Suppressor macrophage (primary cell): Measurements from ENCODE around the gene EFHC1.
"Not testable (repeated sequence)": the region's sequence is repeated elsewhere in the genome, so short reads cannot be mapped to it uniquely, and the experiment has no call there.

Source experiments
- DNase-seq, 4 experiments: peaks; one replicate each; pipeline ENCODE4 v3.0.0-alpha.2; 2020 to 2022

EFHC1 gene

DNA sequence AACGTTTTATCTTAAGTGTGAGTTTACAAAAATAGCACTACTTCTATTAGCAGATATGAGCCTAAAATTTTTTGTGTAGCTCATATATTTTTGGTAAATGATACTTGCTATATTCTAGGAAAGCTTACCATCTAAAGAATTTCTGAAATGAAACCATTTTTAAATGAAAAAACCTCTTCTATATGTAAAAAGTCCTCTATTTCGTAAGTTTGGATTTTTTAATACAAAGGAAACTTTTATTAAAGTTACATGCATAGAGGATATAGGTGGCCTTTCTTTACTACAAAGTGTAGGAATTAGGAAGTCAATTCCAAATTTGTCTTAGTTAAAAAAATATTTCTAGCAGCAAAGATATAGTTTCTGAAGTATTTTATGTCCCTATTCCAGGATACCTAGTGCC lies 18.8 kb downstream of the EFHC1 start:
- DNase-seq = no peak

DNA sequence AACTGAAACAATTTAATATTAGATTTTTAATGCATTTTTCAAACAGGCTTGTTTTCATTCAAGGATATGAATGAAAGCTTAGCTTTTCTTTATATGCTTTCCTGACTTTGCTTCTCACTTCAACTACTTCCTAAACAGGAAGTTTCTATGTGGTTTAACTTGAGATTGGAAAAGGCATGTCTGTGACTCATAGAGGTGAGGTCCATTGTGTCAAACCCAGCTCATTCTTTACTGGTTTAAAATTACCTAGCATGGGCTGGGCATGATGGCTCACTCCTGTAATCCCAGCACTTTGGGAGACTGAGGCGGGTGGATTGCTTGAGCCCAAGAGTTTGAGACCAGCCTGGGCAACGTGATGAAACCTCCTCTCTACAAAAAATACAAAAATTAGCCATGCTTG lies 34.4 kb downstream of the EFHC1 start:
- DNase-seq = peak in 1 of 4 experiments; percentile 17

DNA sequence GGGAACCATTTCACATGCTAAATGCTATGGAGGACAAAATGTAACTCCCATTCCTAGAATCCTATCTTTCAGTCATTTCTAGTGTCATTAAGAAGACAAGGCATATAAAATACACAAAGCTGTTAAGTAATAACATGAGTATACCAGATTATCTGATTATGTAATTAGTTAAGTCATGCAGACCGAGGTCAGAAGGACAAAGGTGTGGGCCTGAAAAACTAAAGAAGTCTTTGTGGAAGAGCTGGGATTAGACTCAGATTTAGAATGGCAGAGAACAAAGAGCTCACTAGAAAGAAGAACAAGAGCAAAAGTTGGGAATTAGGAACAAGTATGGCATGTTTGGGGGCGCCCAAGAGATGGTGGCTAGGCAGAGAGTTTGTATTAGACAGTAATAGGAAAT lies 37.0 kb downstream of the EFHC1 start:
- no peak for DNase-seq

DNA sequence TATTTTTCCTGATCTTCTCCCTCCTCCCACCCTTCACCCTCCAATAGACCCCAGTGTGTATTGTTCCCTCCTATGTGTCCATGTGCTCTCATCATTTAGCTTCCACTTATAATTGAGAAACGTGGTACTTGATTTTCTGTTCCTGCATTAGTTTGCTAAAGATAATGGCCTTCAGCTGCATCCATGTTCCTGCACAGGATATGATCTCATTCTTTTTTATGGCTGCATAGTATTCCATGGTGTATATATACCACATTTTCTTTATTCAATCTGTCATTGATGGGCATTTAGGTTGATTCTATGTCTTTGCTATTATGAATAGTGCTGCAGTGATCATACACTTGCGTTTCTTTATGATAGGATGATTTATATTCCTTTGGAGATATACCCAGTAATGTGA lies 41.1 kb downstream of the EFHC1 start:
- DNase-seq = not testable (repeated sequence)

DNA sequence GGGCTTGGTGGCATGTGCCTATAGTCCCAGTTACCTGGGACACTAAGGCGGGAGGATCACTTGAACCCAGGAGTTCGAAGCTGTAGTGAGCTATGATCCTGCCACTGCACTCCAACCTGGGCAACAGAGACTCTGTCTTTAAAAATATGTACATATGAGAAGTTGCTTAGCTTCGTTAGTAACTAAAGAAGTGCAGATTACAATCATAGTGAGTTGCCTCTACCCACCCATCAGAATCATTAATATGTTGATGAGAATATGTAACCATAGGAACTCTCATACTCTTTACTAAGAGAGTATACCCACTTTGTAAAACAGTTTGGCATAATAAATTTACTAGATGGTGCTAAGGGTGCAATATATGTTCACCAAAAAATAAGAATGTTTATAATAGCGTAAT lies 54.0 kb downstream of the EFHC1 start:
- DNase-seq = no peak

DNA sequence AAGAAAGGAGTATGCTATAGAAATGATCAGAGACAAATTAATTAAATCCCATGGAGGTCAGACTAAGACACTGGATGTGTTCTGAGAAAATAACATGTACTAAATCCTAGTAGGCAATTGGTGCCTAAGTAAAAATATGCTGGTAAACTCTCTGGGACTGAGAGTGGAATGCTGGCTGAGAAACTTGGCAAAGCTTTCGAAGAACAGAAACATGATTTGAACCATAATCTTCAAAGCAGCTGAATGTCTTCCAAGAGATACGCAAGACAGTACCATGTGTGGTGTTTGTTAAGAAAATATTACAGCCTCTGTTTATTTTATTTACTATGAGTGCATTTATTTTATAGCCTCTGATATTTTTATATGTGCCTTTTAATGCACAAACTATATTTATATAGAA lies 55.2 kb downstream of the EFHC1 start:
- no peak for DNase-seq

DNA sequence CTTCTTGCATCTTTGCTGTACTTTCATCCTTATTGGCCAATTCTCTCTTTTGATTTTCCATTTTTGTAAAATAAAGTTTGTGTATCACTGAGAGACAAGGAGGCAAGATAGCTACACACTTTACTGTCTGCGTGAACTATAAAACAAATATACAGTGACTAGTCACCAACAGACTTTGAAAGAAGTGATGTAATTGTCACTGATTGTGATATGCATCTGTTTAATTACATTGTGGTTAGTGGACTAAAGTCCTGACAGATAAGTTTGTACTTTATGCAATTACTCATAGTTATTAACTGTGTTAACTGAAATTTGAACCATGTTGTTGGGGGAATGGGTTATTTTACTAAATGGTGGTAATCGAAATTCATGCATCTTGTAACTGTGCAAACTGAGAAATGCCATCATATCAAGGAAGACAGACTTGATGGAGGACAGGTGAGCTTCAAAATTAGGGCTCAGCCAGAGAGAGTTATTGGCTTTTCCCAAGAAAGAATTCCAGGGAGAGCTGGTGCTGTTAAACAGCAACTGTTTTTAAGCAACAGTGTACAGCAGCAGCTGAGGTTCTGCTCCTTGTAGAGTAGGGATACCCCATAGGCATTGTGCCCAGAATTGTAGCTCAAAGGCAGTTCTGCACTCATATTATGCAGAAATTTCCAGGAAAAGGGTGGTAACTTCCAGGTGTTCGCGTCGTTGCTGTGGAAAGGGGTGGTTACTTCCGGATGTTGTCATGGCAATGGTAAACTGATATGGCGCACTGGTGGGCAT lies 62.9 kb downstream of the EFHC1 start:
- no peak for DNase-seq

DNA sequence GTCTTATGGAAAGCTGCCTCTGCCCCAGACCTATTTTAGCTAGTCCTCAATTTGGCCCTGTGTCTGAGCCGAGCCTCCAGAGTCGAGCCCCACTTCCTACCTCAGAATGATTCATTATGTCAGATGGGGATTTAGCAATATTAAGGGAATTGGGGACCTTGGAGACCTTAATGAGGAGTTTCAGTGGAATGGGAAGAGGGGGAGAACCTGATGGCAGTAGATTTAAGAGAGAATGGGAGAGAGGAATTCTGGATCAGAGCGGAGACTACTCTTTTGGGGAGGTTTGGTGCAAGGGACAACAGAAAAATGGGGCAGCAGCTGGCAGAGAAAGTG lies 63.5 kb downstream of the EFHC1 start:
- DNase-seq = no peak

DNA sequence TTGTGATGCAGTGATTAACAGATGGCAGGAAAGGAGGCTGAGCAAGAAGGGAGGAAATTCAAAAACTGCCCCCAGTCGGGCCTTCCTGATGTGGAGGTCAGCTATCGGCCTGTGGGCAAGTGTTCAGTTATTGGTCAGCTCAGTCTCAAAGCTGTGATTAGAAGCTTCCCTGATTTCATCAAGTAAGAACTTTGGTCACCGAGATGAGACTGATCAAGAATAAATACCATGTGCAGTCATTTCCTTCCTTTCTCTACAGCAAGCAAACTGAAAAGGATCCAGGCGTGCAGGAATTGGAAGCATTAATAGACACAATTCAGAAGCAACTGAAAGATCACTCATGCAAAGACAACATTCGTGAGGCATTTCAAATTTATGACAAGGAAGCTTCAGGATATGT lies 69.7 kb downstream of the EFHC1 start:
- DNase-seq = peak in 1 of 4 experiments; percentile 14

DNA sequence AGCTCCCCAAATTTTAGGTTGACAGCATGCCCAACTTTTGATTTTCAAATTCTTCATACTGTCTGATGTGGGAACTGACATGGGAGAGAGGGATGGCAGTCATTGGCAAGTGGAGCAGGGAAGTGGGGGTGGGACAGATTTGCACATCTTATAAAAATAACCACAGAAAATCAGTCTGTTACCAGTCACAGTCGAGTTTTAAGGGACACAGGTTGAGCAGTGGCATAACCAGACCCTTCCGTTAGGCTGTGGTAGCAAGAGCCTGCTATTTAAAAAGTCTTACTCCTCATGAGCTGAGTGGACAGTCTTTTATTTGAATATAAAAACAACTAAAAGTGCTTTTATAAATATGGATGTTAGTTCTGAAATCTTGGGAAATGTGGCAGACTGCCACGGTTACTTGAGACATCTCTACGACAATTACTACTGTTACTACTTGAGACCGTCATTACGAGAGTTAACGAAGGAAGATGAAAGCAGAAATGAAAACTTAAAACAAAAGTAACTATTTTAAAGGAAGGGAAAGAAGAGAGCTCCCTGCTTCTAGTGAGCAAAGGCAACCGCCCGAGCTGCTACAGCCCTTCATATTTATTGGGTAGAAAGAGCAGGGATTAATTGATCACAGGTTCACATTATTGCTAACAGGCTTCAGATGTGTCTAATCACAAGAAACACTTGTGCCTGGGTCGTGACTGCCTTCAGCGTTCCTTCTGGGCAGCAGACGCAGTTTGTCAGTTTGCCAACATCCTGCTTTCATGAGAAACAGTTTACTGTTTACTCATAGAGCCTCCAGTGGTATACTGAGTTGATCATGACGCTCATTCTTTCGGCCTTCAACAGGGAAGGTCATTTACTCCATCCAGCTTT lies 71.3 kb downstream of the EFHC1 start:
- DNase-seq = peak; percentile 46 to 63 (median 52)

DNA sequence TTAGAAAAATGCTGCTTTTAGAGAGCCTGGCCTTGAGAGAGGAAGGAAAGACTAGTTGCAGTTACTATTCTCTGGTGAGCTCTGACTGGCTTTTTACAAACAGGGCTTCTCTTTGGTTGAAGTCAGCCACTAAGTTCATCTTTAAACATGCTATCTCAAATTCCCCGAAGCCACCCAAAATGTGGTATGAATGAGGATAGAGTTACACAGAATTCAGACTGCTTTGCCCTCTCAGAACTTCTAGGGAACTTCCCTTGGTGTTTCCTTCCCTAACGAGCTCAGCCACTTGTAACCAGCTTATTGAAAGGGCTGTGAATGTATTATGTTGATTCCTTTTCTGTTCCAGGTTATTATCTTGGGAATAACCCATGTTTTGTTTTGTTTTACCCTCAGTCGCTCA lies 73.5 kb downstream of the EFHC1 start:
- DNase-seq = no peak

DNA sequence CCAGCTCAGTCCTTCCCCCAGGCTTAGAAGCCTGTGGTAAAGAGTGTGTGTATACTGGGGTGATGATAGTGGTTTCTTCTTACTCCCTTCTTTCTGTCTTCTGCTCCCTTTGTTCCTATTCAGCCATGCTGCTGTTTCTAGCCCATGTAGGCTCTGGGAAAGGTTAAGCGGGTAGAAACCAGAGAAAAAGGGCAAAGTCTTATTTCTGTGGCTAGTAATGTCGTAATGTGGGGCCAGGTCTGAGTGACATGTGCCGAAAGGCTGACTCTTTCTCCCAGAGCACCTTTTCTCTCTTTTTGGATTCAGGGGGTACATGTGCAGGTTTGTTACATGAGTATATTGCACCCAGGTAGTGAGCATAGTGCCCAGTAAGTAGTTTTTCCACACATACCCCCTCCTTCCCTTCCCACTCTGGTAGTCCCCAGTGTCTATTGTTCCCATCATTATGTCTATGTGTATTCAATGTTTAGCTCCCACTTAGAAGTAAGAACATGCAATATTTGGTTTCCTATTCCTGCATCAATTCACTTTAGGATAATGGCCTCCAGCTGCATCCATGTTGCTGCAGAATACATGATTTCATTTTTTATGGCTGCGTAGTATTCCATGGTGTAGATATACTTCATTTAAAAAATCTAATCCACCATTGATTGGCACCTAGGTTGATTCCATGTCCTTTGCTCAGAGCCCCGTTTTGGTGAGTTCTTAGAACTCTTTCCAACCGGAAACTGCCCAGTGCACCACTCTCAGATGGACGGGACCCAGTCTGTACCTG lies 74.3 kb downstream of the EFHC1 start:
- no peak for DNase-seq

DNA sequence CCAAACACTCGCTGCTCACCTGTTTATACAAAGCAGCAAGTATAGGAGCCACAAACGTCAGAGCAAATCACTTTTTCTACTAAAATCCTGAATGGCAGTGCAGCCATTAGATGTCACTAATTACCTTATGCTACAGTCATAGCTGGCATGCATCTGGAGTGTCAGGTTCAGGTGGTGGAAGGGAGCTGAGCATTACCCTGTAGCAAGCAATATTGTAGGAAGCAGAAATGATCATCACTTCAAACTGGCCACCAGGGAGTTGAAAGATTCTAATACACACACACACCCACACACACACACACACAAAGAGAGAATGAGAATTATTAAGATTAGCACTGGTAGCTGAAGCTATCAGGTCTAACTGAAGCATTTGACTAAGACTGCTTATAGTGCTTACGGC lies 75.8 kb downstream of the EFHC1 start:
- DNase-seq = no peak

DNA sequence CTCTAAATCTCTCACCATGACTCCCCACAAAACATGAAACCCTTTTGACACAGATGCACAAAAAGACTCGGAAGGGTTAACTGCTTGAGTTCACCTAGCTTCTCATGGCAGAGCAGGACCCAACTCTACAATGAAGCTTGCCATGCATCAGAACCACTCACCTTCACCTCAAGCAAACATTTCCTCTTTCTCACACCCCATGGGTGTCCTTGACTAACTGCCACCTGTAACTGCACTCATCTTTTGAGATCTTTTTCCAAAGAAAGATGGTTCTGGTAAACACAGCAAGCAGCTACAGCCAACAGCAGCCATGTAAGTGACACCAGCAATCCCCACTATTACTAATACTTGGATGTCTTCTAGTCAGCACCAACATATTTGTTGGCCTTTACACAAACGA lies 76.5 kb downstream of the EFHC1 start:
- DNase-seq = no peak

DNA sequence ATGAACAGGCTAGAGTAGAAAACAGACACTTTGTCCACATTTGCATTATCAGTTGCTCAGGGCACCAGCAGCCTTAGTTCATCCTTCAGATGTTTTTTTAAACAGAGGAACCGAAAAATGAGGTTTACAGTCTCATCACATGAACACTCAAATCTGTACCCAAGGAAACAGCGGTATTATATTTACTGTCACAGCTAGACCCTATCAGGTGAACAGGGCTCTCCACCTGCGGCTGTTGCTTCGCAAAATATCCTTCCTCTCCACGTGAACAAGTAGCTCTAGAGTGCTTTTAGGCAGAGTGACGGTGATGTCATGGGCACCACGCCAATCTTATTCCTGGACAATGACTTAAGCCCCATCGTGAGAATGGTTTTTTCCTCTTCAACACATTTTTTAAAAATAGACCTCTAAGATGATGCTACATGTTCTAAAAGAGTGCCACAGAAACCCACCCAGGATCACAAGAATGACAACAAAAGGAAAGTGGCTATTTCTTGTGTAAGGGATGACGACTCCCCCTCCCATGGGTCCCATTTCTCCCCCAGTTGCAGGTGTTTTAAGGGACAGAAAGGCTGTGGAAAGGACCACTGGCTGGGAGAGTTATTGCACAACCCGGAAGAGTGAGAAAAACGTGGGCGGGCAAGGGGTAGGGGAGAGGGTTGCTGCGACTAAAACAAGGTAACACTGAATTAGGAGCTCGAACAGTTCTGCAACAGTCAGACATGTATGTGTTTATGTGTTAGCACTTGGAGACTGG lies 77.7 kb downstream of the EFHC1 start:
- DNase-seq = no peak

DNA sequence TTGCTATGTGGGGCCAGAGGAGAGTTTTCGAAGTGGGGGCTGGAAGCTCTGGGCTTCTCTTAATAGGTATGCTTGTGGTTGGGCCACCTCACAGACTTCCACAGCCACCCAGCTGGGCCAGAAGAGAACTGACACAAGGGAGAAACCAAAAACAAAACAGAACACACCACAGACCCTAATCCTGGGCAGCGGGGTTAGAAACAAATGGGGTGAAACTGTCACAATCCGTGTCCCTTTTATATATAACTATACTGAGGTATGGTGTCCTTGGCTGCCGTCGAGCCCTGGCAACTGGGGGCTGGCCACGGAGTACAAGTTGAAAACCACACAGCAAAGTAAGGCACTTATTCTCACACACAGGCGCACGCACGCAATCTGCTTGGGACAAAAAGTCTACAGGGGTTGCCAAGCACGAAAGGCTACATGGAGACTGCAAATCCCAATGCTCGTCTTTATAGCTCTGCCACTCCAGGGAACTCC lies 78.4 kb downstream of the EFHC1 start:
- DNase-seq = no peak

DNA sequence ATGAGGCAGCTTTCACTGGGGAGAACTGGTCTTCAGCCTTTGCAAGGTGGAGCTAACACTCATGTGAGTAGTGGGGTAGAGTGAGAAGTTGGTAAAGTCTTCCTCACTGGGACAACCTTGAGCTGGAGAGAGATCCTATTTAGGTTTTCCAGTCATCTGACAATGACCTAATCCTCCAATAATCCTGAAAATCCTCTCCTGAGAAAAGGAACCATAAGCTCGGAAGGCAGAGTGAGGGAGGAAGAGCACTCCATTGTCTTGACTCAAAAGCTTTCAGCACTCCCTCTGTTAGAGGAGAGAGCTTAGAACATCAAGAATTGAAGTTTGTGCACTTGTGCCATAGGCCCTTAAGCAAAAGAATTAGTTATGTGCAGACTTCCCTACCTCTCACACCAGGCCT lies 78.9 kb downstream of the EFHC1 start:
- DNase-seq = no peak

DNA sequence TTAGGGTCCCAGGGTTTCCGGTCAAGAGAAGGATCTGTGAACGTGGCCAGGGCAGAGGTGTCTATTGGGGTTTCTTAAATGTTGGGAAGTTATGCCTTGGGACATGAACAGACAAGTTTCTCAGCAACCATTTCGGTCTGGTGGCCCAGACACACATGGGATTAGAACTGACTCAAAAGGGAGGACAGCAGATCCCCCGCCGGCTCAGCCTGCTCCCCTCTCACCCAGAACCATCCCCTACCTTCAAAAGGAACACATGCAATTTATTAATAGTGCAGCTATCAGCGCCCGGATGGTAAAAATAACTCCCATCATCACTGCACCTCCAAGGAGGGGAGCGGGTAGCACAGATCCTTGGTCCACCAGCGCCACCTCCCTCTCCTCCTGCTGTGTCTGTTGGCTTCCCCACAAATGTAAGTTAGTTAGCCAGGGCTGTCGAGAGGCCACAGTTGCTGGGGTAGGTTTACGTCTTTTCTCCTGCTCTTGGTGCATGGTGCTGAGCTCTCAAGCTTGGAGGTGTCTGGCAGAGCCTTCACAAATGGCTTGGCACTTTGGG lies 79.6 kb downstream of the EFHC1 start:
- DNase-seq = no peak

DNA sequence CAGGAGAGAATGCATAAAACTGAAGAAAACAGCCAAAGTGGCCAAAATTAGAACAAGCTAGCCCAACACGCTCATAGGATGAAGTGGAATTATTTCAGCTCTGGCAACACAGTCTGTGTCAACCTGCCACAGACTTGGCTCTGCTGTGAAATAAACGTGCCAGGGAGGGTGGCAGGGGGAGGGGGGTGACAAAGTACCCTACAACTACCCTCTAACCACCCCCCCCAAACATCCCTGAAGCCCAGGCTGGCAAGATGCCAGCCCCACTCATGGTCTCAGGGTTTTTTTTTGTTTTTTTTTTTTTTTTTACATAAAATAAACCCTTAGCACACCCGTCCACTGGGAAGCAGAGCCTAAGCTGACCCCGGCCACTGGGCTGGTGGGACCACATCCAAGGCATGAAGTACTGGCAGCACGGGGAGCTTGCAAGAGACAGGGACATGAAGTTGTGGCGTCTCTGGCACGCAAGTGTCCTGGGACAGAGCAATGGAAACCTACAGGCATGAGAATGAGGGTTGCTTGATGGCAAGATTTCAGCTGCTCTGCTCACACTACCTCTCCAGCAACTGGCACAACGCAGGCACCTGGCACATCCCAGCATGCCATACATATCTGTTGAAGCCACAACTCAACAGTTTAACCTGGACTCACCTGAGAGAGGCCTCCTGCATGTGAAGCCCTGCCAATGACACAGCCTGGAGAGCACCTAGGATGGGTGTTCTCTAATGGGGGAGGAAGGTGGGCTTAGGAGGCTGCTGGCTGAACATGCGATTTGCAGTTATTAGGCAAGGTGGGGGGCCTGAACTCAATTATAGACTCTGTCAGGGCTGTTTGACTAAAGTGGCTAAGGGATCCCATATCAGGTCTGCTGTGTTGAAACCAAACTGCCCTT lies 80.3 kb downstream of the EFHC1 start:
- no peak for DNase-seq

DNA sequence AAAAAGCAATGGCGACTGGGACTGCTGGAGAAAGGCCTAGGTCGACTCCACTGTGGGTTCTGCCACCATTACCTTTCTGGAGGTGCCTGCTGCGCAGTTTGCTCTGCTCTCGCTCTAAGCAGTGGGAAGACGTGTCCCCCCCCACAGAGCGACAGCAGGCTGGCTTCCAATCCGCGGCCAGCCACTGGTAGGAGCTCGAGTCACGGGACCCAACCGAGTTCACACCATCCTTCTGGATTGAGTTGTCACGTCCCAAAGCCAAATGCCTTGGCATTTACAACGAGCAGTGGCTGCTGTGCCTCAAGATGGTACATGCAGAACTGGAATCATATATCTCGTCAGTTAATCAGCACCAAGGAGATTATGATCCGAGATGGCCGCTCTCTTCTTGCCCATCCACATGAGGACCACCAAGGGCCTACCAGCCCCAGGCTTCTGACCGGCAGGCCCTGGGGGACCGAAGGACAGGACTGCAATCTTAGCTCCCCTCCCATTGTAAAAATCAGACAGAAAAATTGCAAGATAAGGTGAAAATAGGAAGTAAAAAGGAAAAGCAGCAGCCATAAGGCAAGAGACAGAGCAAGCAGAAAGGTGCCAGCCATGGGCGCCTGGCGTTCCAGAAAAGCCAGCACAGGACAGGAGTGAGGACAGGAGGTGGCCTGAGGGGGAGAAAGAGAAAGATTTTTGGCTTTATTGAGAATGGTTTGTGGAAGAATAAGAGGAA lies 82.3 kb downstream of the EFHC1 start:
- DNase-seq = no peak
